Measurements from ENCODE around the gene ASH1L.

- TF ChIP-seq CTCF (IDR thresholded peaks at IDR 0.05; ENCODE audit: insufficient read depth, low read length) (no peak), POLR2AphosphoS5 (IDR thresholded peaks at IDR 0.05; ENCODE audit: low read depth) (no peak), GABPA (IDR thresholded peaks at IDR 0.05; ENCODE audit: low read depth) (no peak)
These were observed 22.4 kb downstream of the ASH1L start for GRCh38 chr1:155540000-155540874.
